WTC11 (cell line): ENCODE results near the gene ETS1. TPM values are rescaled to one million over a fixed set of nuclear protein-coding genes. Genes with fewer than 3 reads are reported as not detected.

Experiments
- ATAC-seq: fragments of 200-7000 bp; cut with Tn5 transposase; 2 replicates; pipeline ENCODE4 v1.10.0; 2021; ENCODE audit warnings: mild to moderate bottlenecking, moderate library complexity
- CTCF ChIA-PET: fragments of 300-600 bp; sonication (Branson Sonifier 250); formaldehyde crosslinking; loops from one replicate; lab custom pipeline; 2021; ENCODE audit warnings: antibody characterized with exemption; lab: Charles Lee
- POLR2A ChIA-PET: fragments of 350-600 bp; sonication (Branson Sonifier 250); formaldehyde crosslinking; loops from one replicate; lab custom pipeline; 2021; ENCODE audit warnings: antibody characterized with exemption; lab: Charles Lee
- DNase-seq: peaks from one replicate; pipeline ENCODE4 v3.0.0; 2021; ENCODE audit warnings: low spot score
- H3K27ac Mint-ChIP-seq: 2 replicates; pipeline ENCODE4 v1.8.0; 2021; ENCODE audit warnings: mixed read lengths
- H3K27me3 Mint-ChIP-seq: 2 replicates; pipeline ENCODE4 v1.8.0; 2021; ENCODE audit warnings: low read depth, mild to moderate bottlenecking, moderate library complexity, mixed read lengths
- H3K36me3 Mint-ChIP-seq: 2 replicates; pipeline ENCODE4 v1.8.0; 2021; ENCODE audit warnings: mixed read lengths
- H3K4me1 Mint-ChIP-seq: 2 replicates; pipeline ENCODE4 v1.8.0; 2022; ENCODE audit warnings: mixed read lengths
- H3K4me3 Mint-ChIP-seq: 2 replicates; pipeline ENCODE4 v1.8.0; 2021; ENCODE audit warnings: mild to moderate bottlenecking, moderate library complexity, mixed read lengths
- H3K9me3 Mint-ChIP-seq: 2 replicates; pipeline ENCODE4 v1.8.0; 2021; ENCODE audit warnings: mixed read lengths
- CBFB ChIP-seq: sonication (generic); formaldehyde crosslinking; IDR thresholded peaks from 2 replicates; pipeline ENCODE4 v1.8.1; 2022; ENCODE audit warnings: mild to moderate bottlenecking, low read depth, missing genetic modification reagents
- CTCF ChIP-seq: fragments of 200-600 bp; IDR thresholded peaks from 2 replicates; pipeline ENCODE4 v1.8.0; 2022; ENCODE audit warnings: antibody characterized with exemption
- ELF4 ChIP-seq: sonication (generic); formaldehyde crosslinking; IDR thresholded peaks from 2 replicates; pipeline ENCODE4 v1.8.1; 2022; ENCODE audit warnings: low read depth, mild to moderate bottlenecking, moderate library complexity, missing genetic modification reagents
- IRF1 ChIP-seq: sonication (generic); formaldehyde crosslinking; IDR thresholded peaks from 2 replicates; pipeline ENCODE4 v1.8.0; 2023; ENCODE audit warnings: missing genetic modification reagents
- IRF2 ChIP-seq: sonication (generic); formaldehyde crosslinking; IDR thresholded peaks from 2 replicates; pipeline ENCODE4 v1.8.0; 2022; ENCODE audit warnings: low read depth, missing genetic modification reagents, borderline replicate concordance
- KAT7 ChIP-seq: sonication (generic); formaldehyde crosslinking; IDR thresholded peaks from 2 replicates; pipeline ENCODE4 v1.8.1; 2023; ENCODE audit warnings: missing genetic modification reagents, mild to moderate bottlenecking, borderline replicate concordance
- MLX ChIP-seq: sonication (generic); formaldehyde crosslinking; IDR thresholded peaks from 2 replicates; pipeline ENCODE4 v1.8.1; 2023; ENCODE audit warnings: mild to moderate bottlenecking, missing genetic modification reagents, moderate library complexity
- PRDM15 ChIP-seq: sonication (generic); formaldehyde crosslinking; IDR thresholded peaks from 2 replicates; pipeline ENCODE4 v1.8.0; 2022; ENCODE audit warnings: missing genetic modification reagents
- PRRX2 ChIP-seq: fragments of 250-450 bp; sonication (Bioruptor Pico); IDR thresholded peaks from 2 replicates; pipeline ENCODE4 v1.8.0; 2021; ENCODE audit warnings: mild to moderate bottlenecking
- SMAD4 ChIP-seq: sonication (generic); formaldehyde crosslinking; IDR thresholded peaks from 2 replicates; pipeline ENCODE4 v1.8.0; 2022; ENCODE audit warnings: mild to moderate bottlenecking, missing genetic modification reagents
- TEAD4 ChIP-seq: sonication (generic); formaldehyde crosslinking; IDR thresholded peaks from 2 replicates; pipeline ENCODE4 v1.8.0; 2022; ENCODE audit warnings: mild to moderate bottlenecking, missing genetic modification reagents
- ZNF396 ChIP-seq: fragments of 250-450 bp; sonication (Bioruptor Pico); IDR thresholded peaks from 2 replicates; pipeline ENCODE4 v1.8.0; 2021; ENCODE audit warnings: mild to moderate bottlenecking, moderate library complexity, borderline replicate concordance
- total RNA-seq: library from RNA; stranded (reverse); gene quantifications from 3 replicates; pipeline ENCODE4 v1.2.3, GENCODE V29; 2021
- TF ChIP-seq, protein P1 (sequence below): fragments of 250-450 bp; sonication (Bioruptor Pico); IDR thresholded peaks from 2 replicates; pipeline ENCODE4 v1.9.0; 2021; ENCODE audit warnings: mild to moderate bottlenecking
- TF ChIP-seq, protein P2 (sequence below): sonication (generic); formaldehyde crosslinking; IDR thresholded peaks from 2 replicates; pipeline ENCODE4 v1.8.0; 2022; ENCODE audit warnings: mild to moderate bottlenecking, missing genetic modification reagents
- TF ChIP-seq, protein P3 (sequence below): sonication (generic); formaldehyde crosslinking; IDR thresholded peaks from 2 replicates; pipeline ENCODE4 v1.8.0; 2023; ENCODE audit warnings: mild to moderate bottlenecking, missing genetic modification reagents
- TF ChIP-seq, protein P4 (sequence below): sonication (generic); formaldehyde crosslinking; IDR thresholded peaks from 2 replicates; pipeline ENCODE4 v1.8.1; 2022; ENCODE audit warnings: mild to moderate bottlenecking, missing genetic modification reagents, moderate library complexity, borderline replicate concordance
- TF ChIP-seq, protein P5 (sequence below): sonication (generic); formaldehyde crosslinking; IDR thresholded peaks from 2 replicates; pipeline ENCODE4 v1.8.1; 2022; ENCODE audit warnings: low read depth, mild to moderate bottlenecking, moderate library complexity, missing genetic modification reagents, borderline replicate concordance

Gene ETS1
- total RNA-seq, 1 experiment from 2014 or later = 33.1 TPM

DNA sequence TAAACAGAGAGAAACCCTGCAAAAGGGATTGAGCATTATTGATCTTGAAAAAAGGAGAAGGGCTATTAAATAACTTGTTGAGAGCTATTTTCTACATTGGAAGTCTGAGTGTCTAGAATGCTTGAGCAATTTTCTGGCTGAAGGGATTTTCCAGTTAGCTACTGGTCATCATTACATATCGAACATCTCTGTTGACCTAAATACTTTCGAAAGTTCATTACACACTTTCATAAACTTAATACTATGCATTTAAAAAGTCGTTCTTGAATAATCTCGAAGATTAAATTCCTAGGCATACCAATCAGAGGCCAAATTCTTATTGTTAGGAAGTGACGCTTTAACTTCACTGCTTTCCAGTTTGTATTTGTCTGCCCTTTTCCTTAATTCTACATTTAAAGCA lies 13.7 kb downstream of the ETS1 start:
- Mint-ChIP-seq H3K27ac (peak overlapping the region; percentile 98), H3K27me3 (no peaks in the 10 kb centered on the region), H3K4me3 (no peak overlapping the region), H3K9me3 (peaks cover 12% of the 10 kb centered on the region), H3K4me1 (peaks cover 72% of the 10 kb centered on the region), H3K36me3 (peaks cover 19% of the 10 kb centered on the region)
- no peak for ATAC-seq
- ChIA-PET POLR2A (no interaction called here), CTCF (interaction anchor here (0.9 to 2.3 kb wide), 3 partner anchors 10 to 19 kb away, joined by 3 to 5 read pairs (median 3); partner anchors contain the start of gene ETS1)
- no peak for DNase-seq
- no peak for TF ChIP-seq IRF1 (CRISPR knock-in tag)
- no peak for TF ChIP-seq KAT7
- TF ChIP-seq, protein P1, sequence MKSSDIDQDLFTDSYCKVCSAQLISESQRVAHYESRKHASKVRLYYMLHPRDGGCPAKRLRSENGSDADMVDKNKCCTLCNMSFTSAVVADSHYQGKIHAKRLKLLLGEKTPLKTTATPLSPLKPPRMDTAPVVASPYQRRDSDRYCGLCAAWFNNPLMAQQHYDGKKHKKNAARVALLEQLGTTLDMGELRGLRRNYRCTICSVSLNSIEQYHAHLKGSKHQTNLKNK (CRISPR knock-in tag) = no peak
- TF ChIP-seq MLX = no peak
- no peak for TF ChIP-seq ZNF396 (CRISPR knock-in tag)
- TF ChIP-seq CBFB = no peak
- TF ChIP-seq, protein P2, sequence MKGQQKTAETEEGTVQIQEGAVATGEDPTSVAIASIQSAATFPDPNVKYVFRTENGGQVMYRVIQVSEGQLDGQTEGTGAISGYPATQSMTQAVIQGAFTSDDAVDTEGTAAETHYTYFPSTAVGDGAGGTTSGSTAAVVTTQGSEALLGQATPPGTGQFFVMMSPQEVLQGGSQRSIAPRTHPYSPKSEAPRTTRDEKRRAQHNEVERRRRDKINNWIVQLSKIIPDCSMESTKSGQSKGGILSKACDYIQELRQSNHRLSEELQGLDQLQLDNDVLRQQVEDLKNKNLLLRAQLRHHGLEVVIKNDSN (CRISPR knock-in tag) = no peak
- no peak for TF ChIP-seq CTCF
- TF ChIP-seq, protein P3, sequence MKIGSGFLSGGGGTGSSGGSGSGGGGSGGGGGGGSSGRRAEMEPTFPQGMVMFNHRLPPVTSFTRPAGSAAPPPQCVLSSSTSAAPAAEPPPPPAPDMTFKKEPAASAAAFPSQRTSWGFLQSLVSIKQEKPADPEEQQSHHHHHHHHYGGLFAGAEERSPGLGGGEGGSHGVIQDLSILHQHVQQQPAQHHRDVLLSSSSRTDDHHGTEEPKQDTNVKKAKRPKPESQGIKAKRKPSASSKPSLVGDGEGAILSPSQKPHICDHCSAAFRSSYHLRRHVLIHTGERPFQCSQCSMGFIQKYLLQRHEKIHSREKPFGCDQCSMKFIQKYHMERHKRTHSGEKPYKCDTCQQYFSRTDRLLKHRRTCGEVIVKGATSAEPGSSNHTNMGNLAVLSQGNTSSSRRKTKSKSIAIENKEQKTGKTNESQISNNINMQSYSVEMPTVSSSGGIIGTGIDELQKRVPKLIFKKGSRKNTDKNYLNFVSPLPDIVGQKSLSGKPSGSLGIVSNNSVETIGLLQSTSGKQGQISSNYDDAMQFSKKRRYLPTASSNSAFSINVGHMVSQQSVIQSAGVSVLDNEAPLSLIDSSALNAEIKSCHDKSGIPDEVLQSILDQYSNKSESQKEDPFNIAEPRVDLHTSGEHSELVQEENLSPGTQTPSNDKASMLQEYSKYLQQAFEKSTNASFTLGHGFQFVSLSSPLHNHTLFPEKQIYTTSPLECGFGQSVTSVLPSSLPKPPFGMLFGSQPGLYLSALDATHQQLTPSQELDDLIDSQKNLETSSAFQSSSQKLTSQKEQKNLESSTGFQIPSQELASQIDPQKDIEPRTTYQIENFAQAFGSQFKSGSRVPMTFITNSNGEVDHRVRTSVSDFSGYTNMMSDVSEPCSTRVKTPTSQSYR (CRISPR knock-in tag) = no peak
- TF ChIP-seq ELF4 = no peak
- TF ChIP-seq, protein P4, sequence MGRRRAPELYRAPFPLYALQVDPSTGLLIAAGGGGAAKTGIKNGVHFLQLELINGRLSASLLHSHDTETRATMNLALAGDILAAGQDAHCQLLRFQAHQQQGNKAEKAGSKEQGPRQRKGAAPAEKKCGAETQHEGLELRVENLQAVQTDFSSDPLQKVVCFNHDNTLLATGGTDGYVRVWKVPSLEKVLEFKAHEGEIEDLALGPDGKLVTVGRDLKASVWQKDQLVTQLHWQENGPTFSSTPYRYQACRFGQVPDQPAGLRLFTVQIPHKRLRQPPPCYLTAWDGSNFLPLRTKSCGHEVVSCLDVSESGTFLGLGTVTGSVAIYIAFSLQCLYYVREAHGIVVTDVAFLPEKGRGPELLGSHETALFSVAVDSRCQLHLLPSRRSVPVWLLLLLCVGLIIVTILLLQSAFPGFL = no peak
- TF ChIP-seq, protein P5, sequence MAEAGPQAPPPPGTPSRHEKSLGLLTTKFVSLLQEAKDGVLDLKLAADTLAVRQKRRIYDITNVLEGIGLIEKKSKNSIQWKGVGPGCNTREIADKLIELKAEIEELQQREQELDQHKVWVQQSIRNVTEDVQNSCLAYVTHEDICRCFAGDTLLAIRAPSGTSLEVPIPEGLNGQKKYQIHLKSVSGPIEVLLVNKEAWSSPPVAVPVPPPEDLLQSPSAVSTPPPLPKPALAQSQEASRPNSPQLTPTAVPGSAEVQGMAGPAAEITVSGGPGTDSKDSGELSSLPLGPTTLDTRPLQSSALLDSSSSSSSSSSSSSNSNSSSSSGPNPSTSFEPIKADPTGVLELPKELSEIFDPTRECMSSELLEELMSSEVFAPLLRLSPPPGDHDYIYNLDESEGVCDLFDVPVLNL = no peak
- TF ChIP-seq PRDM15 = no peak
- TF ChIP-seq TEAD4 (CRISPR knock-in tag) = no peak
- no peak for TF ChIP-seq SMAD4 (CRISPR knock-in tag)
- no peak for TF ChIP-seq PRRX2 (CRISPR knock-in tag)
- TF ChIP-seq IRF2 (CRISPR knock-in tag) = no peak
